Skeletal muscle satellite cell (primary cell): ENCODE measurements around the gene IGDCC3.
"Not testable (repeated sequence)": the region's sequence is repeated elsewhere in the genome, so short reads cannot be mapped to it uniquely, and the experiment has no call there.

Experiments used
- H3K27me3 ChIP-seq: 2 replicates; pipeline ENCODE4 v1.7.0; 2013; ENCODE audit warnings: low read length; ENCODE audit not compliant: control insufficient read depth, insufficient read depth
- H3K36me3 ChIP-seq: 2 replicates; pipeline ENCODE4 v1.7.0; 2013; ENCODE audit warnings: mild to moderate bottlenecking, control low read depth, low read length; ENCODE audit not compliant: insufficient read depth
- H3K4me1 ChIP-seq: 2 replicates; pipeline ENCODE4 v1.7.0; 2013; ENCODE audit warnings: low read length; ENCODE audit not compliant: control insufficient read depth, insufficient read depth
- H3K4me2 ChIP-seq: 2 replicates; pipeline ENCODE4 v1.7.0; 2013; ENCODE audit warnings: mild to moderate bottlenecking, low read length
- H3K4me3 ChIP-seq: 2 replicates; pipeline ENCODE4 v1.7.0; 2013; ENCODE audit warnings: low read length
- H3K9ac ChIP-seq: 2 replicates; pipeline ENCODE4 v1.7.0; 2013; ENCODE audit warnings: mild to moderate bottlenecking, low read depth, low read length, moderate library complexity
- H3K9me3 ChIP-seq: replicated peaks from 2 replicates; pipeline ENCODE4 v1.7.0; 2013; ENCODE audit warnings: mild to moderate bottlenecking, control low read depth, low read length

The IGDCC3 gene

GRCh38 chr15:65404186-65404872 is 26.5 kb upstream of the IGDCC3 start:
- no peak overlapping the region for H3K9ac ChIP-seq
- peaks cover 16% of the 10 kb centered on the region for H3K4me1 ChIP-seq
- peaks cover 25% of the 10 kb centered on the region for H3K27me3 ChIP-seq
- no peaks in the 10 kb centered on the region for H3K9me3 ChIP-seq
- H3K36me3 ChIP-seq: no peaks in the 10 kb centered on the region
- H3K4me3 ChIP-seq: no peak overlapping the region
- H3K4me2 ChIP-seq: no peak overlapping the region

- H3K4me2 ChIP-seq: no peak overlapping the region
- H3K9ac ChIP-seq: no peak overlapping the region
- no peaks in the 10 kb centered on the region for H3K36me3 ChIP-seq
- no peaks in the 10 kb centered on the region for H3K9me3 ChIP-seq
- H3K4me3 ChIP-seq: no peak overlapping the region
- H3K27me3 ChIP-seq: peaks cover 27% of the 10 kb centered on the region
- H3K4me1 ChIP-seq: peaks cover 7% of the 10 kb centered on the region
Measured at GRCh38 chr15:65402961-65403360, 25.2 kb upstream of the IGDCC3 start.

GRCh38 chr15:65401611-65402240 is 23.9 kb upstream of the IGDCC3 start:
- Histone ChIP-seq H3K9me3 (no peaks in the 10 kb centered on the region), H3K9ac (no peak overlapping the region), H3K4me2 (no peak overlapping the region), H3K36me3 (no peaks in the 10 kb centered on the region), H3K27me3 (peaks cover 27% of the 10 kb centered on the region), H3K4me1 (peaks cover 7% of the 10 kb centered on the region), H3K4me3 (no peak overlapping the region)

- no peaks in the 10 kb centered on the region for H3K36me3 ChIP-seq
- no peak overlapping the region for H3K9ac ChIP-seq
- H3K4me1 ChIP-seq: peaks cover 7% of the 10 kb centered on the region
- no peak overlapping the region for H3K4me3 ChIP-seq
- H3K27me3 ChIP-seq: peaks cover 23% of the 10 kb centered on the region
- no peaks in the 10 kb centered on the region for H3K9me3 ChIP-seq
- peak overlapping the region; percentile 18 for H3K4me2 ChIP-seq
Measured at GRCh38 chr15:65400760-65401610, 23.2 kb upstream of the IGDCC3 start.

GRCh38 chr15:65399997-65400396 is 22.2 kb upstream of the IGDCC3 start:
- H3K27me3 ChIP-seq: peaks cover 20% of the 10 kb centered on the region

GRCh38 chr15:65399001-65399706 is 21.4 kb upstream of the IGDCC3 start:
- H3K4me2 ChIP-seq: no peak overlapping the region
- no peaks in the 10 kb centered on the region for H3K9me3 ChIP-seq
- no peak overlapping the region for H3K9ac ChIP-seq
- H3K4me1 ChIP-seq: peaks cover 7% of the 10 kb centered on the region
- peaks cover 15% of the 10 kb centered on the region for H3K27me3 ChIP-seq
- no peak overlapping the region for H3K4me3 ChIP-seq
- H3K36me3 ChIP-seq: no peaks in the 10 kb centered on the region

More at GRCh38 chr15:65399997-65400396, 22.2 kb upstream of the IGDCC3 start:
- H3K9me3 ChIP-seq: no peaks in the 10 kb centered on the region
- H3K4me3 ChIP-seq: no peak overlapping the region
- H3K9ac ChIP-seq: no peak overlapping the region
- H3K4me2 ChIP-seq: no peak overlapping the region
- peaks cover 7% of the 10 kb centered on the region for H3K4me1 ChIP-seq
- no peaks in the 10 kb centered on the region for H3K36me3 ChIP-seq

- not testable (repeated sequence) for H3K9ac ChIP-seq, H3K27me3 ChIP-seq, H3K36me3 ChIP-seq, H3K9me3 ChIP-seq, H3K4me3 ChIP-seq, H3K4me1 ChIP-seq, H3K4me2 ChIP-seq
Measured at GRCh38 chr15:65398486-65398885, 20.7 kb upstream of the IGDCC3 start.

- Histone ChIP-seq H3K27me3 (peaks cover 16% of the 10 kb centered on the region), H3K36me3 (no peaks in the 10 kb centered on the region), H3K4me2 (no peak overlapping the region), H3K9me3 (no peaks in the 10 kb centered on the region), H3K4me1 (peaks cover 7% of the 10 kb centered on the region), H3K9ac (no peak overlapping the region), H3K4me3 (no peak overlapping the region)
Measured at GRCh38 chr15:65396965-65397317, 19.1 kb upstream of the IGDCC3 start.

GRCh38 chr15:65396283-65396964 is 18.6 kb upstream of the IGDCC3 start:
- Histone ChIP-seq H3K4me1 (peaks cover 7% of the 10 kb centered on the region), H3K9ac (no peak overlapping the region), H3K4me3 (no peak overlapping the region), H3K4me2 (no peak overlapping the region), H3K9me3 (no peaks in the 10 kb centered on the region), H3K36me3 (no peaks in the 10 kb centered on the region), H3K27me3 (peaks cover 19% of the 10 kb centered on the region)

- Histone ChIP-seq H3K27me3 (peaks cover 23% of the 10 kb centered on the region), H3K4me1 (no peaks in the 10 kb centered on the region), H3K9ac (no peak overlapping the region), H3K4me2 (no peak overlapping the region), H3K36me3 (no peaks in the 10 kb centered on the region), H3K4me3 (no peak overlapping the region), H3K9me3 (no peaks in the 10 kb centered on the region)
Measured at GRCh38 chr15:65395567-65396202, 17.9 kb upstream of the IGDCC3 start.
